ENCODE data around the gene ZNF530.

Gene ZNF530

GRCh38 chr19:57615346-57615745 lies 15.7 kb downstream of the ZNF530 start:
- no peak for DNase-seq

GRCh38 chr19:57620673-57621348 lies 21.1 kb downstream of the ZNF530 start:
- no peak for DNase-seq

GRCh38 chr19:57623091-57623490 lies 23.4 kb downstream of the ZNF530 start:
- no peak for DNase-seq

DNA sequence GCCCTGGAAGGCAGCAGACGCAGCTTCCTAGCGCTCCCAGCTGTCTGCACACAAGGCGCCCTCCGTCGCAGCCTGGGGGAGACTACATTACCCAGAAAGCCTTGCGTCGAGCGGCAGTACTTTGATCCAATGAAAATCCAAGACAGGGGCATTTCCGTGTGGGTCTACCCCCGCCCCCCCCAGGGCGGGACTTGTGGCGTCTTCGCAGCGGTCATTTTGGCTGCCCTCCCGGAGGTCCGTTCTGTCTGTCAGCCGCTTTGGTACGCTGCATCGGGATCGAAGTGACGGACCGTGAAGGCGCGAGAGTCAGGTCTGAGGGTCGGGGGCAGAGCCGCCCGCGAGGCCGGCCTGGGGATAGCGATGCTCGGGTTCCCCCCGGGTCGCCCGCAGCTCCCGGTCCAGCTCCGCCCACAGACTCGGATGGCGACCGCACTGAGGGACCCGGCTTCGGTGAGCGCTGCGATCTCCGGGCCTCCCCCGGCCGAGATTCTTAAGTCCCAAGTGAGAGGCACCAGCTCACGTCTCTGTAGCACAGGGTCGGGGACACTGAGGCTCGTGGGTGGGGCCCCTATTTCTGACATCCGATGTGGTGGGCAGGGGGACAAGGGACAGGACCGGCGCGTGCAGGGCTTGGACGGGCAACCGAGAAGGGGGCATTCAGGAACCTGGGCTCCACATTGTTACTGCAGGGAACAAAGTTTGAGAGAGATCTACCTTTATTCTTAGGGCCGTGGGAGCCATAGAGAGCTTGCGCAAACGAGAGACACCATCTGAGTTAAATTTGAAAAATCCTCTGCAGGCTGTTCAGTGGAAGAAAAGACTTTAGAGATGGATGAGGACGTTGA lies 33.5 kb downstream of the ZNF530 start, which contains the start of gene ZNF211:
Gene ZNF211 (plus strand): TSS at position 182 of the 845 bp plus-strand sequence. CDS start 179 bp downstream, at position 361.
- peak; percentile 95 for DNase-seq

- DNase-seq = no peak
Measured at GRCh38 chr19:57633832-57634131, 34.1 kb downstream of the ZNF530 start.

GRCh38 chr19:57637379-57637778 lies 37.7 kb downstream of the ZNF530 start:
- no peak for DNase-seq

DNA sequence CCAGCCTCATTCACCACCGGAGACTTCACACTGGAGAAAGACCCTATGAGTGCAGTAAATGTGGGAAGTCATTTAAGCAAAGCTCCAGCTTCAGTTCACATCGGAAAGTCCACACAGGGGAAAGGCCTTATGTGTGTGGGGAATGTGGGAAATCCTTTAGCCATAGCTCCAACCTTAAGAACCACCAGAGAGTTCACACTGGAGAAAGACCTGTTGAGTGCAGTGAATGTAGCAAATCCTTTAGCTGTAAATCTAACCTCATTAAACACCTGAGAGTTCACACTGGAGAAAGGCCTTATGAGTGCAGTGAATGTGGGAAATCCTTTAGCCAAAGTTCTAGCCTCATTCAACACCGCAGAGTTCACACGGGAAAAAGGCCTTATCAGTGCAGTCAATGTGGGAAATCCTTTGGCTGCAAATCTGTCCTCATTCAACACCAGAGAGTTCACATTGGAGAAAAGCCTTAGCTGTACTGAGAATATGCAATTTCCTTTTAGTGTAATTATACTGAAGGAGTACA lies 42.1 kb downstream of the ZNF530 start:
- no peak for DNase-seq

DNA sequence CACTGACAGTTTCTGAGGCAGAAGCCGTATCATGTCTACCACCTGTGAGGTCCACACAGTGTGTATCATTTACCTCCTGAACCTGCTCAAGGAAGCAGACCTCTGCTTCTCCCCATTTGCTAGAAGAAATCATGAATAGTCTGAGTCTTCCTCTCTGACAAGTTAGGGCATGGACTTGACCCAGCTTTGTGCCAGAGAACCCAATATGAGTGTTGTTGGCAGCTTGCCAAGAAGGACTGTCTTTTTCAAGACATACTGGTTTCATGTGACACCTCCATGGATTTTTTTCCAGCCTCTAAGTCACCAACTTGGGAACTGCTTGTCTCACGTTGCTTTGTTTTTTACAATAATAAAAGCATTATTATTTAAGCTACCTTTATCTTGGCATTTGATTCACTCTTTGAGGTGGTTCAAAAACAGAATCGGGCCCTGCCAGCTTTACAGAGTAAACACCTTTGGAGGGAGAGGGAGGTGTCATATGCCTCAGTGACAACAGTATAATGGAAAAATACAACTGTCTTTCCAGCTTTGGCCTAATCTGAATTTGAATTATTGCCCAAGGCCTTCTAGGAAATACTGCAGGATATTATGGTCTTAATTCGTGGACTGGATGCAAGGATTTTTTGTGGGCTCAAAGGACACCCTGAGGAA lies 42.8 kb downstream of the ZNF530 start:
- no peak for DNase-seq

DNA sequence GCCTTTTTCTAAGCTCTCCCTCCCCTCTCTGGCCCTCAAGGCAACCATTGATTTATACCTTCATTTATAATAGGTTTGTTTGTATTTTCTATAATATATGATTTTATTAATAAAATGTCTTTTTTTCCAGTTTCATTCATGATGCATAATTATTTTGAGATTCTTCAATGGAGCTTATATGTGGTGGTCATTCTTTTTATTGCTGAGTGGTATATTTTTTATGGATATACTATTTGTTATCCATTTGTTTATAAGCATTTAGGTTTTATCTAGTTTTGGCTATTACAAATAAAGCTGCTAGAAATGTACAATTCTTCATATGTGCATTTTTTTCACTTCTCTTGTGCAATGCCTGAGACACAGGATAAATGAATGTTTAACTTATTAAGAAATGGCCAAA lies 44.0 kb downstream of the ZNF530 start:
- no peak for DNase-seq

GRCh38 chr19:57648331-57649003 lies 48.8 kb downstream of the ZNF530 start:
- no peak for DNase-seq

DNA sequence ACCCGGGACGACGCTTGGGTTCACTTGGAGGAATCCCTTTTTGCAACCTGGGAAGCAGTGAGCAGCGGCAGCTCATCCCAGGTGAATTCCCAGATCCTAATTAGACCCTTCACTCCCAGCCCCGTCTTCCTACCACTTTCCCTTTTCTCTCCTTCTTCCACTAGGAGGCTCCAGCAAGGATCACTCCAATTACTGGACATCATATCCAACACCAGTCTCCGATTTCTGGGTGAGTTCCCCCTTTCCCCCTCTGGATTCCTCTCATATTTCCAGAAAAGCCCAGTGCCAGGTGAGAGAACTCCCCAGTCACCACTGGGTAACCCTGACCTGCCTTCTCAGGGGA lies 51.9 kb downstream of the ZNF530 start:
- no peak for DNase-seq

DNA sequence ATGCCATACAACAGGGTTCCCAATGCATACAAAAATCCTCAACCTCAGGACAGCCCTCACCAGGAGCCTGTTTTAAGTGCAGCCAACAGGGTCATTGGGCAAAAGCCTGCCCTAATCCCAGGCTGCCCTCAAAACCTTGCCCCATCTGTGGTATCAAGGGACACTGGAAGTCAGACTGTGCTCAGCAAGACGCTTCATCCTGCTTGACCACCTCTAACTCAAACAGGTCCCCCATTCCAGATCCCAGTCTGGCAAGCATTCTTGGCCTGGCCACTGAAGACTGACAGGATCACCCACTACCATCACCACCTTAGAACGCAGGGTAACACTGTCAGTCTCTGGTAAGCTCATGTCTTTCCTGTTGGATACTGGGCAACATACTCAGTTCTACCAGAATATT lies 54.0 kb downstream of the ZNF530 start:
- no peak for DNase-seq

DNA sequence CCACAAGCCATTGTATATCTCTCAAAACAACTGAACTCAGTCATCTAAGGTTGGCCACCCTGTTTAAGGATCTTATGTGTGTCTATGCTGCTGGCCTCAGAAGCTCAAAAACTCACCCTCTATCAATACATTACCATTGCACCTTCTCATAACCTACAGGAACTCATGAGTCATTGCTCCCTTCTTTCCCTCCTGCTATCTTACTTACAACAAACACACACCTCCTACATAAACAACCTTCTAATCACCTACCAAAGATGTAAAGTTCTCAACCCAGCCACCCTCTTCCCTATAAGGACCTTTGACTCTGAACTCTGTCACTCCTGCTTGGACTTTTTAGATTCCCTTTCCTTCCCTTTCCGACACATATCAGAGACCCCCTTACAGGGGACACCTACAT lies 55.8 kb downstream of the ZNF530 start:
- no peak for DNase-seq

DNA sequence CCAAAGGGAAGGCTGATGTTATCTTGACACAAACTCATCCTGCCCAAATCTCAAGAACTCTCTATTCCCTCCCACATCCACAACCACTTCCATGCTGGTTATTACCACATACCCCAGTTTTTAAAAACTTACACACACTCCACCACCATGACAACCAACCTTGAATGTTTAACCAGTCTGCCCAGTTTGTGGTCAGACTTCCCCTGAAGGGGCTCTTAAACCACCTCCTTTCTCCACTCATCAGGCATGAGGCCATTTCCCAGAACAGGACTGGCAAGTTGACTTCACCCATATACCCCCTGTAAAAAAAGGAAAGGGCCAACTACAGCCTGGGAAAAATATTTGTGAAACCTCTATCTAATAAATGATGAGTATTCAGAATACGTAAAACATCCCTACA lies 56.7 kb downstream of the ZNF530 start:
- no peak for DNase-seq

Data from fibroblast of skin of abdomen (primary cell).